GM23248 (cell line): ENCODE results near the gene GAGE10.

Source experiments
- EZH2 ChIP-seq: fragments of 200-600 bp; sonication (generic); IDR thresholded peaks from 2 replicates; pipeline ENCODE4 v1.6.1; 2018; ENCODE audit warnings: antibody characterized with exemption, mild to moderate bottlenecking; ENCODE audit not compliant: insufficient read depth, poor library complexity, severe bottlenecking
- EZH2phosphoT487 ChIP-seq: fragments of 200-600 bp; sonication (generic); IDR thresholded peaks from 2 replicates; pipeline ENCODE4 v1.6.1; 2018; ENCODE audit warnings: antibody characterized with exemption, moderate library complexity, mild to moderate bottlenecking, low read depth; ENCODE audit not compliant: insufficient read depth

- TF ChIP-seq EZH2, result no peak
- no peak for TF ChIP-seq EZH2phosphoT487
Observed at GRCh38 chrX:49269767-49270248, 33.6 kb upstream of the GAGE10 start, which contains the start of gene PPP1R3F.
